GM23338 (cell line): ENCODE measurements around the gene FBXW11.

Source experiments
- CREB1 ChIP-seq: fragments of 250-450 bp; sonication (Bioruptor Pico); IDR thresholded peaks from 2 replicates; pipeline ENCODE4 v1.5.0; 2020; ENCODE audit warnings: low read depth, mild to moderate bottlenecking, moderate library complexity
- EZH2 ChIP-seq: fragments of 200-600 bp; sonication (generic); IDR thresholded peaks from one replicate; pipeline ENCODE4 v1.8.0; 2017; ENCODE audit warnings: antibody characterized with exemption, mild to moderate bottlenecking, low read depth; ENCODE audit not compliant: unreplicated experiment
- POLR2AphosphoS5 ChIP-seq: IDR thresholded peaks from 2 replicates; pipeline ENCODE4 v1.6.1; 2016; ENCODE audit warnings: antibody characterized with exemption, low read depth
- TF ChIP-seq, protein P1 (sequence below), 2 experiments: fragments of 200-600 bp in 1 of 2; sonication (generic) in 1 of 2; conservative IDR thresholded peaks; 2 replicates each; pipeline versions ENCODE4 v1.5.1 to v1.6.1; 2016 to 2017; ENCODE audit warnings: antibody characterized with exemption in 2 of 2, low read depth in 2 of 2, mild to moderate bottlenecking in 2 of 2, moderate library complexity in 1 of 2
- TF ChIP-seq, protein P2 (sequence below): IDR thresholded peaks from one replicate; pipeline ENCODE4 v1.6.1; 2018; ENCODE audit warnings: antibody characterized with exemption; ENCODE audit not compliant: unreplicated experiment

DNA sequence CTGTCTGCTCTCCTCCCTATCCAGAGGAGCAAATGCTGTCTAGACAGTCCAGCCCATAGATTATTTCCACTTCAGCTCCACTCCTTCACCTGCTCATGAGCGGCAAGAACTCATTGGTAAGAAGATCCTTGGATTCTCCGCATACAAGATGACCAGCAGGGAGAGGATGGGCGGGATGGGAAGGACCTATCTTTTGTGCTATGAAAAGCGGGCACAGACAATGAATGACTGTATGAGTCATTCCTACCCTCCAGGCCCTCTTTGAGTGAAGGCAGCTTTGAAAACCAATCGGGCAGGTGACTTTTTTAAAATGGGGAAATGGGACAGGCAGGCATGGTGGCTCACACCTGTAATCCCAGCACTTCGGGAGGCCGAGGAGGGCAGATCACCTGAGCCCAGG is 171.4 kb downstream of the FBXW11 start:
- TF ChIP-seq, protein P1, sequence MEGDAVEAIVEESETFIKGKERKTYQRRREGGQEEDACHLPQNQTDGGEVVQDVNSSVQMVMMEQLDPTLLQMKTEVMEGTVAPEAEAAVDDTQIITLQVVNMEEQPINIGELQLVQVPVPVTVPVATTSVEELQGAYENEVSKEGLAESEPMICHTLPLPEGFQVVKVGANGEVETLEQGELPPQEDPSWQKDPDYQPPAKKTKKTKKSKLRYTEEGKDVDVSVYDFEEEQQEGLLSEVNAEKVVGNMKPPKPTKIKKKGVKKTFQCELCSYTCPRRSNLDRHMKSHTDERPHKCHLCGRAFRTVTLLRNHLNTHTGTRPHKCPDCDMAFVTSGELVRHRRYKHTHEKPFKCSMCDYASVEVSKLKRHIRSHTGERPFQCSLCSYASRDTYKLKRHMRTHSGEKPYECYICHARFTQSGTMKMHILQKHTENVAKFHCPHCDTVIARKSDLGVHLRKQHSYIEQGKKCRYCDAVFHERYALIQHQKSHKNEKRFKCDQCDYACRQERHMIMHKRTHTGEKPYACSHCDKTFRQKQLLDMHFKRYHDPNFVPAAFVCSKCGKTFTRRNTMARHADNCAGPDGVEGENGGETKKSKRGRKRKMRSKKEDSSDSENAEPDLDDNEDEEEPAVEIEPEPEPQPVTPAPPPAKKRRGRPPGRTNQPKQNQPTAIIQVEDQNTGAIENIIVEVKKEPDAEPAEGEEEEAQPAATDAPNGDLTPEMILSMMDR (conservative IDR thresholded peaks at IDR 0.05; ENCODE audit: low read depth in 2 of 2): no peak
- TF ChIP-seq, protein P2, sequence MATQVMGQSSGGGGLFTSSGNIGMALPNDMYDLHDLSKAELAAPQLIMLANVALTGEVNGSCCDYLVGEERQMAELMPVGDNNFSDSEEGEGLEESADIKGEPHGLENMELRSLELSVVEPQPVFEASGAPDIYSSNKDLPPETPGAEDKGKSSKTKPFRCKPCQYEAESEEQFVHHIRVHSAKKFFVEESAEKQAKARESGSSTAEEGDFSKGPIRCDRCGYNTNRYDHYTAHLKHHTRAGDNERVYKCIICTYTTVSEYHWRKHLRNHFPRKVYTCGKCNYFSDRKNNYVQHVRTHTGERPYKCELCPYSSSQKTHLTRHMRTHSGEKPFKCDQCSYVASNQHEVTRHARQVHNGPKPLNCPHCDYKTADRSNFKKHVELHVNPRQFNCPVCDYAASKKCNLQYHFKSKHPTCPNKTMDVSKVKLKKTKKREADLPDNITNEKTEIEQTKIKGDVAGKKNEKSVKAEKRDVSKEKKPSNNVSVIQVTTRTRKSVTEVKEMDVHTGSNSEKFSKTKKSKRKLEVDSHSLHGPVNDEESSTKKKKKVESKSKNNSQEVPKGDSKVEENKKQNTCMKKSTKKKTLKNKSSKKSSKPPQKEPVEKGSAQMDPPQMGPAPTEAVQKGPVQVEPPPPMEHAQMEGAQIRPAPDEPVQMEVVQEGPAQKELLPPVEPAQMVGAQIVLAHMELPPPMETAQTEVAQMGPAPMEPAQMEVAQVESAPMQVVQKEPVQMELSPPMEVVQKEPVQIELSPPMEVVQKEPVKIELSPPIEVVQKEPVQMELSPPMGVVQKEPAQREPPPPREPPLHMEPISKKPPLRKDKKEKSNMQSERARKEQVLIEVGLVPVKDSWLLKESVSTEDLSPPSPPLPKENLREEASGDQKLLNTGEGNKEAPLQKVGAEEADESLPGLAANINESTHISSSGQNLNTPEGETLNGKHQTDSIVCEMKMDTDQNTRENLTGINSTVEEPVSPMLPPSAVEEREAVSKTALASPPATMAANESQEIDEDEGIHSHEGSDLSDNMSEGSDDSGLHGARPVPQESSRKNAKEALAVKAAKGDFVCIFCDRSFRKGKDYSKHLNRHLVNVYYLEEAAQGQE: no peak
- TF ChIP-seq CREB1: no peak
- no peak for TF ChIP-seq POLR2AphosphoS5
- TF ChIP-seq EZH2: no peak
